AG10803 (cell line): ENCODE measurements around the gene FAR2.
"Not testable (repeated sequence)": the region's sequence is repeated elsewhere in the genome, so short reads cannot be mapped to it uniquely, and the experiment has no call there.

Experiments used
- DNase-seq: peaks from one replicate; pipeline ENCODE4 v3.0.0; 2010; ENCODE audit warnings: low read depth
- H3K4me3 ChIP-seq: 2 replicates; pipeline ENCODE4 v1.5.1; 2011; ENCODE audit warnings: mild to moderate bottlenecking, low read length, control low read depth
- TF ChIP-seq, protein P1 (sequence below): conservative IDR thresholded peaks from 2 replicates; pipeline ENCODE4 v1.5.1; 2011; ENCODE audit warnings: mild to moderate bottlenecking, low read length, control low read depth, inconsistent platforms

FAR2 gene

DNA sequence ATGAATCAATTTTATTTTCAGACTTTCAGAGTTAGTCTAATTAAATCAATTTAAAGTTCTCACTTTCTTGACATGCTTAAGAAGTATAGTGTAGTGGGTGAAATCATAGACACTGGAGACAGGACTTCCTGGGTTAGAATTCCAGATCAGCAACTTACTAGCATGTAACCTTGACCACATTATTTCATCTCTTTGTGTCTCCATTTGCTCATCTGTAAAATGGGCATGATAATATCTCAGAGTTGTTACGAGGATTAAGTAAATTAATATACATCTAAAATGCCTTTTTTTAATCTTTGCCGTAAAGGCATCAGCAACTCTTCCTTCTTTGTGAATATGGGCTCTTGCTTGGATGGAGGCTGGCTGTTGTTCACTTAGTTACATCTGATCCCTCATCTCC, 233.2 kb downstream of the FAR2 start:
- no peak for DNase-seq
- TF ChIP-seq, protein P1, sequence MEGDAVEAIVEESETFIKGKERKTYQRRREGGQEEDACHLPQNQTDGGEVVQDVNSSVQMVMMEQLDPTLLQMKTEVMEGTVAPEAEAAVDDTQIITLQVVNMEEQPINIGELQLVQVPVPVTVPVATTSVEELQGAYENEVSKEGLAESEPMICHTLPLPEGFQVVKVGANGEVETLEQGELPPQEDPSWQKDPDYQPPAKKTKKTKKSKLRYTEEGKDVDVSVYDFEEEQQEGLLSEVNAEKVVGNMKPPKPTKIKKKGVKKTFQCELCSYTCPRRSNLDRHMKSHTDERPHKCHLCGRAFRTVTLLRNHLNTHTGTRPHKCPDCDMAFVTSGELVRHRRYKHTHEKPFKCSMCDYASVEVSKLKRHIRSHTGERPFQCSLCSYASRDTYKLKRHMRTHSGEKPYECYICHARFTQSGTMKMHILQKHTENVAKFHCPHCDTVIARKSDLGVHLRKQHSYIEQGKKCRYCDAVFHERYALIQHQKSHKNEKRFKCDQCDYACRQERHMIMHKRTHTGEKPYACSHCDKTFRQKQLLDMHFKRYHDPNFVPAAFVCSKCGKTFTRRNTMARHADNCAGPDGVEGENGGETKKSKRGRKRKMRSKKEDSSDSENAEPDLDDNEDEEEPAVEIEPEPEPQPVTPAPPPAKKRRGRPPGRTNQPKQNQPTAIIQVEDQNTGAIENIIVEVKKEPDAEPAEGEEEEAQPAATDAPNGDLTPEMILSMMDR = no peak

DNA sequence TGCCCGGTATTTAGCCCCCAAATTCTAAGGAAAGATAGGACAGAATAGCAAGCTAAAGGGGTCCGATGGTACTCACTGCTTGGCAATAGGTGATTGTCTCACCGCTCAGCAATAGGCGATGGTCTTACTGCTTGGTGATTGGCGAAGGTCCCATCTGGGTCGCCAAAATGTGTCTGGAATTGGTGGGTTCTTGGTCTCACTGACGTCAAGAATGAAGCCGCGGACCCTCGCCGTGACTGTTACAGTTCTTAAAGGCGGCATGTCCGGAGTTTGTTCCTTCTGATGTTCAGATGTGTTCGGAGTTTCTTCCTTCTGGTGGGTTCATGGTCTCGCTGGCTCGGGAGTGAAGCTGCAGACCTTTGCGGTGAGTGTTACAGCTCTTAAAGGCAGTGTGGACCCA, 236.1 kb downstream of the FAR2 start:
- not testable (repeated sequence) for DNase-seq

More for the DNA sequence above, 233.2 kb downstream of the FAR2 start:
- no peak overlapping the region for H3K4me3 ChIP-seq

More for the DNA sequence above, 236.1 kb downstream of the FAR2 start:
- not testable (repeated sequence) for H3K4me3 ChIP-seq
